ENCODE data around the gene CASP8.

The CASP8 gene

DNA sequence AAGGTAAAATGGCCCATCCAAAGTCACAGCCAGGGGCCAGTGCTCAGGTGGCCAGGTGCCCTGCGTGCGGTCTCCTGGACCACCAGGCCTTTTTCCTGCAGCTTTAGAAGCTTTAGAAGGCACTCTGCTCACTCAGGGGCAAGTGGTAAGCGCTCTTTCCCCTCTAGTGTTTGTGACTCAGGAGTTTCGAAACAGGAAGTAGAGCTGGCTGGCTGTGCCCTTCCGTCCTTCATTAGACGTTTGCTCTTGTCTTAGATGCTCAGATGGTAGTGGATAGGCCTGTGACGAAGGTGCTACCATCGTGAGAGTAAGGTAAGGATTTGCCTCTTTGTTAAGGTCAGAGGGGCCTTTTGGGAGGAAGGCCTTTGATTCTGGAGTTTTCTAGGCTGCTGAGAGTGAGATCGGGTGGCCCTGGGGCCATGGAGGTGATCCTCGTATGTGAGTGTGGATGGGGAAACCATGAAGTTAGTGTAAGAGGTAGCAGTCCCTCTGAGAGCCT, at the start of gene CASP8:
CASP8 (plus strand) TSS at position 235 of the 499 bp plus-strand sequence. CDS start 5,951 bp downstream, outside the sequence.
- no peak within 1 kb of the TSS for H3K4me3 ChIP-seq (ENCODE audit: low read length)
- no peaks in the 10 kb centered on the region for H3K9me3 ChIP-seq (ENCODE audit: low read length)
- H3K36me3 ChIP-seq (ENCODE audit: insufficient read depth, low read length) = no peaks in the 10 kb centered on the region
- no peaks in the 10 kb centered on the region for H3K27me3 ChIP-seq (ENCODE audit: insufficient read depth, low read length)
- H2AFZ ChIP-seq (ENCODE audit: low read depth, low read length) = no peak within 1 kb of the TSS
- peaks cover 3% of the 10 kb centered on the region for H3K4me1 ChIP-seq (ENCODE audit: insufficient read depth, low read length)

DNA sequence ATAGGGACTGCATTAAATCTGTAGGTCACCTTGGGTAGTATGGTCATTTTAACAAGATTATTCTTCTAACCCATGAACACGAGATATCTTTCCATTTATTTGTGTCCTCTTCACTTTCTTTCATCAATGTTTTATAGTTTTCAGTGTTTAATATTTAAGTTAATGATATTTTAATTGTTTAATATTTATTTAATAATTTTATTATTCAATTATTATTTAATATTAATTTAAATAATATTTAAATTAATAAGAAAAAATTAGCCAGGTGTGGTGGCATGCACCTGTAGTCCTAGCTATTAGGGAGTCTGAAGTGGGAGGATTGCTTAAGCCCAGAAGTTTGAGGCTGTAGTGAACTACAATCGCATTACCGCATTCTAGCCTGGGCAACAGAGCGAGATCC, 44.4 kb upstream of the CASP8 start:
- no peak overlapping the region for H3K4me3 ChIP-seq (ENCODE audit: low read length)
- no peaks in the 10 kb centered on the region for H3K9me3 ChIP-seq (ENCODE audit: low read length)
- H3K27me3 ChIP-seq (ENCODE audit: insufficient read depth, low read length) = peaks cover 4% of the 10 kb centered on the region
- H3K4me1 ChIP-seq (ENCODE audit: insufficient read depth, low read length) = no peaks in the 10 kb centered on the region
- H2AFZ ChIP-seq (ENCODE audit: low read depth, low read length) = no peak overlapping the region
- H3K36me3 ChIP-seq (ENCODE audit: insufficient read depth, low read length) = no peaks in the 10 kb centered on the region

DNA sequence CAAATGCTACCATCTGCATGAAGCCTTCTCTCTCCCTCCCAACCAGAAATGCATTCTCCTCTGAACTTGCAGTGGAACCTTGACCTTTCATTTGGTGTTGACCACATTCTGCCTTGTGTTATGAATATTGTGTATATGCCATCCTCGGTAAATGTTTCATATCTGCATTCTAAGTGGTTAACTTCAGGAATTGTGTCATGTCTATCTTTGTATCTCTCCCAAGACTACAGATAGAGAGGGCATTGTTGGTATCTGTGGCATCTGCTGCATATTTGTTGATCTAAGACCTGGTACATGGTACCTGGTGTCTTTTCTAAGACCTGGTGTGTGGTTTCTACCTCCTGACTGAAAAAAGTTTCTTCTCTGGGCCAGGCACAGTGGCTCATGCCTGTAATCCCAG, 43.4 kb upstream of the CASP8 start:
- Histone ChIP-seq H2AFZ (ENCODE audit: low read depth, low read length) (no peak overlapping the region), H3K36me3 (ENCODE audit: insufficient read depth, low read length) (no peaks in the 10 kb centered on the region)

DNA sequence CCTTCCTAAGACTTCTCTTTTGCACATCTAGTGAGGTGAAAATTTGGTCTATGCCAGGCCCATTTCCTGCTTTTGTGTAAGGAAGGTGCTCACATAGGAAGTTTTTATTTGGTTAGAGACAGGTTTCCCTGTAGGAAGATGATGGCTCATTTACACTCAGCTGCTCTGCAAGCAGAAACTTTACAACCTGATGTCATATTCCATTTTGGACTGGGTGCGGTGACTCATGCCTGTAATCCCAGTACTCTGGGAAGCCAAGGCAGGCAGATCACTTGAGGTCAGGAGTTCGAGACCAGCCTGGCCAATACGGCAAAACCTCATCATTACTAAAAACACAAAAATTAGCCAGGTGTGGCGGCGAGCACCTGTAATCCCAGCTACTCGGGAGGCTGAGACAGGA, 41.6 kb upstream of the CASP8 start:
- no peaks in the 10 kb centered on the region for H3K36me3 ChIP-seq (ENCODE audit: insufficient read depth, low read length)
- H3K4me1 ChIP-seq (ENCODE audit: insufficient read depth, low read length) = no peaks in the 10 kb centered on the region
- H3K4me3 ChIP-seq (ENCODE audit: low read length) = no peak overlapping the region
- no peaks in the 10 kb centered on the region for H3K9me3 ChIP-seq (ENCODE audit: low read length)
- H2AFZ ChIP-seq (ENCODE audit: low read depth, low read length) = no peak overlapping the region
- peaks cover under 1% of the 10 kb centered on the region for H3K27me3 ChIP-seq (ENCODE audit: insufficient read depth, low read length)

More for the DNA sequence above, 43.4 kb upstream of the CASP8 start:
- no peaks in the 10 kb centered on the region for H3K4me1 ChIP-seq (ENCODE audit: insufficient read depth, low read length)
- H3K9me3 ChIP-seq (ENCODE audit: low read length) = no peaks in the 10 kb centered on the region
- no peak overlapping the region for H3K4me3 ChIP-seq (ENCODE audit: low read length)
- peaks cover 4% of the 10 kb centered on the region for H3K27me3 ChIP-seq (ENCODE audit: insufficient read depth, low read length)

DNA sequence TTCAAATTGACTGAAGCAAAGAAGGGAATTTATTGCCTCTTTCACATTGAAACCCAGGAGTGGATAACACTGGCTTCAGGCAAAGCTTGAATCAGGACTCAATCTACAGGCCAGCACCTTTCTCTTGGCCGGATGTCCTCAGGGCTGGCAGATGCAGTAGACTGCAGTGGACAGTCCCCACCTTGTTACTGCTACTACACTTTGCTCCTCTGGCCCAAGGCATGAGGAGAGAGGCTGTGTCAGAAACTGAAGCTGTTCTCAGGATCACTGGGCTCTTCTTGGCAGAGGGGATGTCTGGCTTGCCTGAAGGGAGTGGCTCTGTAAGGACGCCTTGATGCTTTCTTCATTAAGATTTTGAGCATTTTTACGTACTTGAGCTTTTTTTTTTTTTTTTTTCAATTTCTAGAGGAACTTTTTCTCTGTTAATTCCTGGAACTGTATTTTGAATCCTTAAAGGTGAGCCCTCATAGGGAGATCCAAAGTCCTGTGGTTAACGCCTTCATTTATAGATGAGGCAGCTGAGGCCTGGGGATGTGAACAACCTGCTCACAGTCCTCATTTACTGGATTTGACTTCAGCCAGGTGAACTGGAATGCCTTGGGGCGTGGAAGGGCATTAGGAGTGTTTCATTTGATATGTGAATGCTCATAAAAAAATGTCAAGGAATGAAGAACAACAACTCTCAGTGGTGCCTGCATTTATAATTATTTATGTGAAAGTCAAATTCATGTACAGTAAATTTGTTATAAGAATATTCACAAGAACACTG, 40.8 kb upstream of the CASP8 start:
- H3K36me3 ChIP-seq (ENCODE audit: insufficient read depth, low read length) = no peaks in the 10 kb centered on the region
- no peaks in the 10 kb centered on the region for H3K4me1 ChIP-seq (ENCODE audit: insufficient read depth, low read length)

DNA sequence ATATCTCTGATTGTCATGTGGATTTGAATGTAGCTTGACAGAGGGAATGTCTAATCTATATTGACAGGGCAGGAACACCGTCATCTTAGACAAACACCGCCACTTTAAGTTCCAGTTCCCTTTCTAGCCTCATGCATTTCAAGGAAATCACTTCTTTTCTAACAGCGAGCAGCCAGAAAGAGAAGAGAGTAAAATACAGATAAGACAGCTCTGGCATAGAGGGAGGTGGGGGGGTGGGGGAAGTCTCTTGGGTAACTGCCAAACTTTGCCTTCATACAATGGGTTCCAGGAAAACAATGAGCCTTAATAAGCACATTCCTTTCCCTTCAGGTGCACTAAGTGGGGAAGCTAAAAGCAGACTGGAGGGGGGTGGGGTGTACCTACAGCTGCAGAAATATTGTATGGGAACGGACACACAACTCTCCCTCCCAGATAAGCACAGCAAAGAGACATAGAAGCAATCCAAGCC, 40.2 kb upstream of the CASP8 start:
- H3K27me3 ChIP-seq (ENCODE audit: insufficient read depth, low read length) = peaks cover 4% of the 10 kb centered on the region
- no peak overlapping the region for H2AFZ ChIP-seq (ENCODE audit: low read depth, low read length)
- H3K4me1 ChIP-seq (ENCODE audit: insufficient read depth, low read length) = no peaks in the 10 kb centered on the region
- H3K9me3 ChIP-seq (ENCODE audit: low read length) = peaks cover 2% of the 10 kb centered on the region
- no peaks in the 10 kb centered on the region for H3K36me3 ChIP-seq (ENCODE audit: insufficient read depth, low read length)
- H3K4me3 ChIP-seq (ENCODE audit: low read length) = no peak overlapping the region

More for the DNA sequence above, 40.8 kb upstream of the CASP8 start:
- H3K4me3 ChIP-seq (ENCODE audit: low read length) = no peak overlapping the region
- no peaks in the 10 kb centered on the region for H3K9me3 ChIP-seq (ENCODE audit: low read length)
- H2AFZ ChIP-seq (ENCODE audit: low read depth, low read length) = no peak overlapping the region
- no peaks in the 10 kb centered on the region for H3K27me3 ChIP-seq (ENCODE audit: insufficient read depth, low read length)

DNA sequence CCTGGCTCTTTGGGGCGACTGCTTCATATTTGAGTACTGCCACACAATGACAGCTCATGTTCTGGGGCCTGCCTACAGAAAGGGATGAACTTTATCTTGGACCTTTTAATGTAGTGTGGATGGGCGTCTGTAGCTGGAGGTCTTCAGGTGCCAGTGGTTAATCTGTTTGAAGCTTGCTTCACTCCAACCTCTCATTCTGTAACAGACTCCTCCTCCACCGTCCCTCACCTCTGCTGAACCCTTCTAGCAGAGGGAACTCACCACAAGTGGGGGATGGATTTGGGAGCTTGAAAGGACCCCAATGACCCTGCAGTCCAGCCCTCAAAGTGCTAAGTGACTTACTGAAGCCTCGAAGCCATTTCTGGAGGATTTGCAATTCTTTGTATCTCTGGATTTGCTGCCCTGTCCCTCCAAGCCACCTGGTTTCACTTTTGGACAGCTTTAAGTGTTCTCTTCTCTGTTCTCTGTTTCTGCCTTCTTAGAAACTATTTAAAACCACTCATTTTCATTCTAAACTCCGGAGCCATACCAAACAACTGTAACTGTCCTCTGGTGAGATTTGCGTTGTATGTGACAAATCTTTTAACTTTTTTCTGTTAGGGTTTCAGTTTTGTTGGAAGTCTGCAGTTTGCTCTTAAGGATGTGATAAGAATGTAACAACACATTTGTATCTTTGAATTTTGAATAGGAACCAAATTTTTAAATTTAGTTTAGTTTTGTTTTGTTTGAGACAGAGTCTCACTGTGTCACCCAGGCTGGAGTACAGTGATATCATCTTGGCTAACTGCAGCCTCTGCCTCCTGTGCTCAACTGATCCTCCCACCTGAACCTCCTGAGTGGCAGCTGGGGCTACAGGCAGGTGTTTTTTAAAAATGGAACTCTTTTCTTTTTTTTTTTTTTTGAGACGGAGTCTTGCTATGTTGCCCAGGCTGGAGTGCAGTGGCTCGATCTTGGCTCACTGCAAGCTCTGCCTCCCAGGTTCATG, 37.0 kb upstream of the CASP8 start:
- Histone ChIP-seq H3K27me3 (ENCODE audit: insufficient read depth, low read length) (peaks cover 7% of the 10 kb centered on the region), H2AFZ (ENCODE audit: low read depth, low read length) (no peak overlapping the region), H3K4me3 (ENCODE audit: low read length) (no peak overlapping the region), H3K9me3 (ENCODE audit: low read length) (peaks cover 2% of the 10 kb centered on the region), H3K4me1 (ENCODE audit: insufficient read depth, low read length) (no peaks in the 10 kb centered on the region), H3K36me3 (ENCODE audit: insufficient read depth, low read length) (no peaks in the 10 kb centered on the region)

DNA sequence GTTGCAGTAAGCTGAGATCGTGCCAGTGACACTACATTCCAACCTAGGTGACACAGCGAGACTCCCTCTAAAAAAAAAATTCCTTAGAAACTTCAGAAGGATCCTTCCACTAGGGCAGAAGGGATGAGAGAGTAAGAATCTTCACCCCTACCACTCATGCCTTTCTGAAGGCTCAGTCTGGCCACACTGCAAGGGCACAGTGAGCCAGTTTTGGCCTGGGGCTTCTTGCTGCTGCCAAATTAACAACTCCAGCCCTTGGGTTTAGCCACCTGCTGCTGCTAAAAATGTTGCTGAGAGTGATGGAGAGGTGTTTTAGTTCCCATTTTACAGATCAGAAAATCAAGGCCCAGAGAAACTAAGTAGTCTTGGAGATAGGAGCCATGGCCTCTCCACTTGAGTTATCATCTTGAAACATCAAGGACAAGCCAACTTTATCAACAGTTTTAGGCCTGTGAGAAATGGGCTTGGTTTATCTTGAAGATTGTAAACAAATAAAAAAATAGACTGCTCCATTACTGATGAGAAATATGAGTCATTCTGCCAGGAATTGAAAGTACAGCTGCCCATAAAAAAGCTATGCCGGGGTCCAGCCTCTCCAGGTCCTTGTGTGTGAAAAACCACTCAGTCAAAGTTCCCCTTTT, 31.9 kb upstream of the CASP8 start:
- no peak overlapping the region for H2AFZ ChIP-seq (ENCODE audit: low read depth, low read length)
- H3K9me3 ChIP-seq (ENCODE audit: low read length) = peaks cover 2% of the 10 kb centered on the region
- peaks cover 7% of the 10 kb centered on the region for H3K27me3 ChIP-seq (ENCODE audit: insufficient read depth, low read length)
- no peaks in the 10 kb centered on the region for H3K4me1 ChIP-seq (ENCODE audit: insufficient read depth, low read length)
- H3K36me3 ChIP-seq (ENCODE audit: insufficient read depth, low read length) = no peaks in the 10 kb centered on the region
- no peak overlapping the region for H3K4me3 ChIP-seq (ENCODE audit: low read length)

DNA sequence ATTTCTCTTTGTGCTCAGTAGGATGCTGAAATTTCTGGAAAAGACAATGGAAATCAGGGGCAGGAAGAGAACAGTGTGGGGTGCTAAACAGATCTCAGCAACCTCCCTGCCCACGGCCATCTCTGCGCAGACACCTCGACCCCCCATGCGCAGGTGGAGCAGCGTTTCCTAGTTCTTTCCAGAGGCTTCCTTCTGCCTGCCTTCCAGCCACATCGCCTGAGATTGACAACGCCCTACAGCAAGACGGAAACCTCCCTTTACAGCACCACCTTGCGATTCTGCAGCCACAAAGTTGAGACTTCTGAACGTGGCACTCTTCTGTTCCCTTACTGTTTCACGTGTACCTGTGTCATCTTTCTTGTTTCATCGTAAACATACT, 31.4 kb upstream of the CASP8 start:
- Histone ChIP-seq H3K9me3 (ENCODE audit: low read length) (peaks cover 2% of the 10 kb centered on the region), H3K4me1 (ENCODE audit: insufficient read depth, low read length) (no peaks in the 10 kb centered on the region), H2AFZ (ENCODE audit: low read depth, low read length) (no peak overlapping the region), H3K4me3 (ENCODE audit: low read length) (no peak overlapping the region), H3K27me3 (ENCODE audit: insufficient read depth, low read length) (peaks cover 7% of the 10 kb centered on the region), H3K36me3 (ENCODE audit: insufficient read depth, low read length) (no peaks in the 10 kb centered on the region)

DNA sequence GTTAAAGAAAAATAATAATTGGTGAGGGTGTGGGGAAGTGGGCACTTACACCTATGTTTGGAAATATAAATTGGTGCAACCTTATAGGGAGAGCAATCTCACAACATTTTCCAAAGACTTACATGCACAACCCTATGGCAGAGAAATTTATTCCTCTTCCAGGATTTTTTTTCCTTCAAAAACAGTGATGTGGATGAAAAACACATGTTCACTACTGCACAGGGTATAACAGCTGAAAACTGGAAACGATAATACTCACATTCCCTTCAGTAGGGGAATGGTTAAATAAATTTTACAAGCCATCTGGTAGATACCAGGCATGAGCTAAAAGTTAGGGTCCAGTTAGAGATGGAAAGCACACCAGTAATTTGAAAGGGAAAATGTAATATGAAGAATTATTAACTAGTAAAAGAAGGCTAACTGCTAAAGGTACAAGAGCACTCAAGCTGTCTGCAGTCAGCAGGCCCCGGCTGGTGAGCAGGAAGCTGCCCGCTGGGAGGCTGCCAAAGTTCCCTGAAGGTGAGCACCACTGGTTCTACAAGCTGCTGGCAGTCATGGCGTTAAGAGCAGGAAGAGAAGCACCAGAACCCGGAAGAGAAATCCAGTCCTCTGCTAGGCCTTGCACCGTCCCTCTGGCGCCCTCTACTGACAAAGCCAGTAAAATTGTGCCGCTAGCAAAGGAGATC, 28.4 kb upstream of the CASP8 start:
- Histone ChIP-seq H3K9me3 (ENCODE audit: low read length) (no peaks in the 10 kb centered on the region), H3K4me1 (ENCODE audit: insufficient read depth, low read length) (no peaks in the 10 kb centered on the region), H3K27me3 (ENCODE audit: insufficient read depth, low read length) (no peaks in the 10 kb centered on the region), H3K4me3 (ENCODE audit: low read length) (peak overlapping the region; percentile 44), H2AFZ (ENCODE audit: low read depth, low read length) (peak overlapping the region; percentile 91), H3K36me3 (ENCODE audit: insufficient read depth, low read length) (no peaks in the 10 kb centered on the region)

DNA sequence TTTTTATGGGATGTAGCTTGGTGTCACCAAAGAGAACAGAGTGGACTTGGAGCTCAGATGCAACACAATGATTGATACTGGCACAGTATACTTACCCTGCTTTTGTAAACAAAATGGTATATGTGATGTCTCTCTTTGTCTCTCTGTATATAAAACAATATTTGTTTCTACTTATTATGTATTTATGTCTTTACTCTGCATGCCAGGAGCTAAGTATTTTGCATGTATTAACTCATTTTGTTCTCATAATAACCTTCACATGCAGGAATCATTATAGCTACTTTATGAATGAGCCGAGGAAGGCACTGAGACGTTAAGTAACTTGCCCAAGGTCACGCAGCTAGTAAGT, 27.9 kb upstream of the CASP8 start:
- no peak overlapping the region for H3K4me3 ChIP-seq (ENCODE audit: low read length)
- H3K9me3 ChIP-seq (ENCODE audit: low read length) = no peaks in the 10 kb centered on the region
- H3K27me3 ChIP-seq (ENCODE audit: insufficient read depth, low read length) = no peaks in the 10 kb centered on the region
- H2AFZ ChIP-seq (ENCODE audit: low read depth, low read length) = peak overlapping the region; percentile 91
- H3K4me1 ChIP-seq (ENCODE audit: insufficient read depth, low read length) = no peaks in the 10 kb centered on the region
- H3K36me3 ChIP-seq (ENCODE audit: insufficient read depth, low read length) = no peaks in the 10 kb centered on the region

DNA sequence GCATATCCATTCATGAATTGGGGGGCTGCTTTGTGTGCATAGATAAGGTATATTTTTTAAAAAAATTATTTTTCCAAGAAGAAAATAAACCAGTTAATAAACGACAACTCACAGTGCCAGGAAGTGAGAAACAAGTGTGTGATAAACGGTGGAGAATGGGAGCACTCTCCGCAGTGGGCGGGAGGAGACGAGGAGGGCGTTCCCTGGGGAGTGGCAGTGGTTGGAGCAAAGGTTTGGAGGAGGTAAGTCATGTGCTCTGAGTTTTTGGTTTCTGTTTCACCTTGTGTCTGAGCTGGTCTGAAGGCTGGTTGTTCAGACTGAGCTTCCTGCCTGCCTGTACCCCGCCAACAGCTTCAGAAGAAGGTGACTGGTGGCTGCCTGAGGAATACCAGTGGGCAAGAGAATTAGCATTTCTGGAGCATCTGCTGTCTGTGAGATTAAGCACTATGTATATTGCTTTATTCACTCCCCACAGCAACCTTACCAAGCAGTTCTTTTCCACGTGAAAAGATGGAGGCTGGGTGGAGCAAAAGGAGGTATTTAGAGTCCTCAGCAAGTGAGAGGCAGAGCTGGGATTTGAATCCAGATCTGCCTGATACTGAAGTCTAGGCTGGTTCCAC, 27.0 kb upstream of the CASP8 start:
- Histone ChIP-seq H3K27me3 (ENCODE audit: insufficient read depth, low read length) (no peaks in the 10 kb centered on the region), H3K4me3 (ENCODE audit: low read length) (no peak overlapping the region), H2AFZ (ENCODE audit: low read depth, low read length) (no peak overlapping the region), H3K9me3 (ENCODE audit: low read length) (no peaks in the 10 kb centered on the region), H3K36me3 (ENCODE audit: insufficient read depth, low read length) (no peaks in the 10 kb centered on the region), H3K4me1 (ENCODE audit: insufficient read depth, low read length) (no peaks in the 10 kb centered on the region)
